ENCODE data around the gene CSPG4.

- TF ChIP-seq FOXM1 (IDR thresholded peaks at IDR 0.05; ENCODE audit: borderline replicate concordance) (no peak), FOXK2 (IDR thresholded peaks at IDR 0.05) (no peak), LEF1 (IDR thresholded peaks at IDR 0.05; ENCODE audit: borderline replicate concordance) (no peak), ZNF384 (IDR thresholded peaks at IDR 0.05) (no peak), TARDBP (IDR thresholded peaks at IDR 0.05) (no peak), BHLHE40 (IDR thresholded peaks at IDR 0.05; ENCODE audit: borderline replicate concordance) (no peak), ELF4 (IDR thresholded peaks at IDR 0.05) (no peak), NFRKB (IDR thresholded peaks at IDR 0.05) (no peak), SP1 (IDR thresholded peaks at IDR 0.05) (no peak), ARNT (IDR thresholded peaks at IDR 0.05) (no peak)
Measured at GRCh38 chr15:75641179-75641503, 71.5 kb downstream of the CSPG4 start.

Measured in HEK293T (cell line).